Gastrocnemius medialis (tissue), 4 donors: ENCODE data around the gene NHEJ1.

Source experiments
- POLR2A ChIP-seq, 2 donors: fragments of 450-650 bp; IDR thresholded peaks; one replicate each; pipeline ENCODE4 v1.6.1; 2017; ENCODE audit warnings: antibody characterized with exemption in 2 of 2, mild to moderate bottlenecking in 2 of 2, moderate library complexity in 2 of 2
- TF ChIP-seq, protein P1 (sequence below), 5 experiments: fragments of 450-650 bp in 3 of 5; fragments of 200-600 bp in 2 of 5; sonication (generic) in 2 of 5; IDR thresholded peaks in 4 of 5; conservative IDR thresholded peaks in 1 of 5; 1 replicate in 4 of 5; 2 replicates in 1 of 5; pipeline ENCODE4 v1.5.1; 2016 to 2019; ENCODE audit warnings: antibody characterized with exemption in 5 of 5, mild to moderate bottlenecking in 3 of 5, moderate library complexity in 3 of 5

- TF ChIP-seq POLR2A (IDR thresholded peaks at IDR 0.05) = no peak
- TF ChIP-seq, protein P1, sequence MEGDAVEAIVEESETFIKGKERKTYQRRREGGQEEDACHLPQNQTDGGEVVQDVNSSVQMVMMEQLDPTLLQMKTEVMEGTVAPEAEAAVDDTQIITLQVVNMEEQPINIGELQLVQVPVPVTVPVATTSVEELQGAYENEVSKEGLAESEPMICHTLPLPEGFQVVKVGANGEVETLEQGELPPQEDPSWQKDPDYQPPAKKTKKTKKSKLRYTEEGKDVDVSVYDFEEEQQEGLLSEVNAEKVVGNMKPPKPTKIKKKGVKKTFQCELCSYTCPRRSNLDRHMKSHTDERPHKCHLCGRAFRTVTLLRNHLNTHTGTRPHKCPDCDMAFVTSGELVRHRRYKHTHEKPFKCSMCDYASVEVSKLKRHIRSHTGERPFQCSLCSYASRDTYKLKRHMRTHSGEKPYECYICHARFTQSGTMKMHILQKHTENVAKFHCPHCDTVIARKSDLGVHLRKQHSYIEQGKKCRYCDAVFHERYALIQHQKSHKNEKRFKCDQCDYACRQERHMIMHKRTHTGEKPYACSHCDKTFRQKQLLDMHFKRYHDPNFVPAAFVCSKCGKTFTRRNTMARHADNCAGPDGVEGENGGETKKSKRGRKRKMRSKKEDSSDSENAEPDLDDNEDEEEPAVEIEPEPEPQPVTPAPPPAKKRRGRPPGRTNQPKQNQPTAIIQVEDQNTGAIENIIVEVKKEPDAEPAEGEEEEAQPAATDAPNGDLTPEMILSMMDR (IDR thresholded peaks at IDR 0.05 in 4 of 5, conservative IDR thresholded peaks at IDR 0.05 in 1 of 5) = no peak
These were observed 133.0 kb downstream of the NHEJ1 start for GRCh38 chr2:219027511-219028055.
